ENCODE measurements around the gene KCNJ14.
A peak's percentile ranks its signal among the peaks of the same experiment; 100 is the strongest.

KCNJ14 gene

DNA sequence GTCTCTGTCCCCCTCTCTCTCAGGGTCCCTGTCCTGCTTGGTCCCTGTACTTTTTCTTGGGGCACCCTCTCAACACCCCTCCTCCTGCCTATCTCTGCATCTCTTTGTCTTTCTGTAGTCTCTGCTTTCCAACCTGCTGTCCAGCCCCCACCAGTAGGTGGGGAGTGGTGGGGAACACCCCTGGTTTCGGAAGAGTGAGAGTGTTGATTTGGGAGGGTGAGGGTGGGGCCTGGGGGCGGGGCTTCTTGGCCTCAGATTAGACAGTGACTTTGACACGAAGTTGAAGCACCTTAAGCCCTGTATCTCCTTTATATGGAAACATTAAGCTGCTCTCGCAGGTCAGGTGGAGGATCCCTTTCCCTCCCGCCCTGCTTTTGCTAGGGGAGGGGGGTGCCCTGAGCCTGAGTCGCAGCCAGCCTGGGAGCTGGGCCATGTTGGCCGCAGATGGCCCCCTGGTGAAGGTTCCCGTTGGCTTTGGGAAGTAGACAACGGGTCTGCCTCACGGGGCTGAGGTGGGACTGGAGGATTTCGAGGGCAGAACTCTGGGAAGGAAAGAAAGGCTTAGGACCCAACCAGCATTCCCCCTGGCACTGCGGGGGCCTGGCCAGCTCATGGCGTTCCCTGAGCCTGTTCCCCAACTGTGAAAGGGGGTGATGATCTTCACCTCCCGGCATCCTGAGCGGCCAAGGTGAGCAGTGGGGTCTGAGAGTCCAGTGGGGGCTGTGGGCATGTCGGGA is at the start of gene KCNJ14:
TSS of gene KCNJ14 (plus strand) at position 404 of the 737 bp plus-strand sequence. CDS start 6,151 bp downstream, outside the sequence.
- Histone ChIP-seq H3K4me3 (no peak within 1 kb of the TSS), H3K27ac (no peak within 1 kb of the TSS)
- TF ChIP-seq, protein P1, sequence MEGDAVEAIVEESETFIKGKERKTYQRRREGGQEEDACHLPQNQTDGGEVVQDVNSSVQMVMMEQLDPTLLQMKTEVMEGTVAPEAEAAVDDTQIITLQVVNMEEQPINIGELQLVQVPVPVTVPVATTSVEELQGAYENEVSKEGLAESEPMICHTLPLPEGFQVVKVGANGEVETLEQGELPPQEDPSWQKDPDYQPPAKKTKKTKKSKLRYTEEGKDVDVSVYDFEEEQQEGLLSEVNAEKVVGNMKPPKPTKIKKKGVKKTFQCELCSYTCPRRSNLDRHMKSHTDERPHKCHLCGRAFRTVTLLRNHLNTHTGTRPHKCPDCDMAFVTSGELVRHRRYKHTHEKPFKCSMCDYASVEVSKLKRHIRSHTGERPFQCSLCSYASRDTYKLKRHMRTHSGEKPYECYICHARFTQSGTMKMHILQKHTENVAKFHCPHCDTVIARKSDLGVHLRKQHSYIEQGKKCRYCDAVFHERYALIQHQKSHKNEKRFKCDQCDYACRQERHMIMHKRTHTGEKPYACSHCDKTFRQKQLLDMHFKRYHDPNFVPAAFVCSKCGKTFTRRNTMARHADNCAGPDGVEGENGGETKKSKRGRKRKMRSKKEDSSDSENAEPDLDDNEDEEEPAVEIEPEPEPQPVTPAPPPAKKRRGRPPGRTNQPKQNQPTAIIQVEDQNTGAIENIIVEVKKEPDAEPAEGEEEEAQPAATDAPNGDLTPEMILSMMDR (IDR thresholded peaks at IDR 0.05): no peak
- DNase-seq (ENCODE audit: low spot score): no peak

DNA sequence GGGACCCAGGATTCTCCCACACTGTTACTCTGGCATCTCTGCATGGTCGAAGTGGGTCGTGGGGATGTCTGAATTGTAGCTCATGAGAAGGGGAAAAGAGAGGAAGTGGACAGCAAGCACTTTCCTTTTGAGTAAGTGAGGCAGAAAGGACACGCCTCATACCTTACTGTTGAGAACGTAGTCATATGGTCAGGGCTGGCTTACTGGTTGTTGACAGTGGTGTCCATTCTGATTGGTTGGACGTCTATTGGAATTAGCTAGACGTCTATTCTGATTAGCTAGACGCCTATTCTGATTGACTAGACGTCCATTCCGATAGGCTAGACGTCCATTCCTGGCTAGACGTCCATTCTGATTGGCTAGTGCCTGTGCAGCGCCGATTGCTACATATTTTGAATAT is 49.5 kb upstream of the KCNJ14 start:
- DNase-seq (ENCODE audit: low spot score): no peak
- TF ChIP-seq, protein P1 (IDR thresholded peaks at IDR 0.05): no peak
- no peak overlapping the region for H3K27ac ChIP-seq
- H3K4me3 ChIP-seq: no peak overlapping the region

DNA sequence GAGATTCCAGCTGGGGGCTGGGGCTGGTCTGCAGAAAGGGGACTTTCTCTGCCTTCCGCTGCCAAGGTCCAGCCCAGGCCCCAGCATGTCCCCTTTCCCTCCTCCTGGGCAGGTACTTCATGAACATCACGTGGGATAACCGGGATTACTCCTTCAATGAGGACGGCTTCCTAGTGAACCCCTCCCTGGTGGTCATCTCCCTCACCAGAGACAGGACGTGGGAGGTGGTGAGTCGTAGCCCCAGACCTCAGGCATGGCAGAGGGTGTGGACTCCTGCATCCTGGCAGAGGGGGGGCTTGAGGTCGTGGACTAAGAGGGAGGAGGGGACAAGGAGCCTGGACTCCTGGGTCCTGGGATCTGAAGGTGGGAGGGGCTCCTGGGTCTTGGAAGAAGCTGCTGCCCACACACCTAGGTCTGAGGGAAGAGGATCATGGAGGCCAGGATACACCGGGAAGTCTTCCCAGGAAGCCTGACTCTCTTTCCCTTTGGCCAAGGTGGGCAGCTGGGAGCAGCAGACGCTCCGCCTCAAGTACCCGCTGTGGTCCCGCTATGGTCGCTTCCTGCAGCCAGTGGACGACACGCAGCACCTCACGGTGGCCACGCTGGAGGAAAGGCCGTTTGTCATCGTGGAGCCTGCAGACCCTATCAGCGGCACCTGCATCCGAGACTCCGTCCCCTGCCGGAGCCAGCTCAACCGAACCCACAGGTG is 41.3 kb upstream of the KCNJ14 start:
- H3K4me3 ChIP-seq: no peak overlapping the region
- no peak overlapping the region for H3K27ac ChIP-seq
- DNase-seq (ENCODE audit: low spot score): no peak
- TF ChIP-seq, protein P1 (IDR thresholded peaks at IDR 0.05): no peak

DNA sequence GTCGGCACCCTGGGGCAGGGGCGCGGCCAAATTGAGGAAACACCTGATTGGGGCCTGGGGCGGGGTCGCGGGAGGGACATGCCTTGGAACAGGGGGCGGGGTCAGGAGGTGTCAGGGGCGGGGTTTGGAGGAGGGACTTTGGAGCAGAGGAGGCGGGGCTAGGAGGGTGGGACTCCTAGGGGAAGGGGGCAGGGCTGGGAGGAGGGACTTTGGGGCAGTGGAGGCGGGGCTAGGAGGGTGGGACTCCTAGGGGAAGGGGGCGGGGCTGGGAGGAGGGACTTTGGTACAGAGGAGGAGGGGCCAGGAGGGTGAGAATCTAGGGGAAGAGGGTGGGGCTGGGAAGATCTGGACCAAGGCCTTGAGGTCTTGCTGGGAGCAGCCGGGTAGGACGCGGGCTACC is 40.0 kb upstream of the KCNJ14 start:
- DNase-seq (ENCODE audit: low spot score): no peak
- Histone ChIP-seq H3K4me3 (peak overlapping the region; percentile 47), H3K27ac (no peak overlapping the region)
- TF ChIP-seq, protein P1 (IDR thresholded peaks at IDR 0.05): no peak

DNA sequence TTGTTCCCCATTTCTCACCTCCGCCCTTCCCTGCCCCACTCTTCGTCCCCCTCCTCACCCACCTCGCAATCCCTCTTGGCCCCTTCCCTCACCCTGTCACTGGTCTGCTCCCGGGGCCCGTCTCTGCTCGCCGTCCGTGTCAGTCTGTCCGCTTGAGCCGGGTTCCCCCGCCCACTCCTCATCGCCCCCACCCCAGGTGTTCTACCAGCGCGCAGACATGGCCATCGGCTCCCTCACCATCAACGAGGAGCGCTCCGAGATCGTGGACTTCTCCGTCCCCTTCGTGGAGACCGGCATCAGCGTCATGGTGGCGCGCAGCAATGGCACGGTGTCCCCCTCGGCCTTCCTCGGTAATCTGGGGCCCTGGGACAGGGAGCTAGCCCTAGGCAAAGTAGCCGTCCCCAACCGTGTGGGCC is 39.6 kb upstream of the KCNJ14 start:
- peak overlapping the region; percentile 47 for H3K4me3 ChIP-seq
- TF ChIP-seq, protein P1 (IDR thresholded peaks at IDR 0.05): no peak
- H3K27ac ChIP-seq: no peak overlapping the region
- no peak for DNase-seq (ENCODE audit: low spot score)

DNA sequence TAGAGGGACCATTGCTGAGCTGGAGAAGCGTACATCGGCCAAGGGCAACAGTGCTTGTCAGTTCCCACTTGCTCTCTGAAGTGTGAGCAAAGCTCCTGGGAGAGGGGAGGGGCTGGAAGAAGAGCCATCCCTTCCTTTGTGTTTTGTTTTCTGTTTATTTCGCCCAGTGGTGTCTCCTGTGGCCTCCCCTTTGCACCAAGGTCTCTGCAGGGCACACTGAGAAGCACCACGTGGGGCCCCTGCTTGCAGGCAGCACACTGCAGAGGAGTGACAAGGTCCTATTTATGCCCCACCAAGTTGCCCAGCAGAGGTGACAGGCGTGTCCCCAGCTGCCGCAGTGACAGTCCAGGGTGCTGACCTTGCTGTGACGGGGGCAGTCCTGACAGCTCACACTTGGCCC is 38.0 kb upstream of the KCNJ14 start:
- no peak for DNase-seq (ENCODE audit: low spot score)

More for the DNA sequence above, 38.0 kb upstream of the KCNJ14 start:
- Histone ChIP-seq H3K27ac (no peak overlapping the region), H3K4me3 (no peak overlapping the region)
- TF ChIP-seq, protein P1 (IDR thresholded peaks at IDR 0.05): no peak
